SK-N-SH treated with all-trans-retinoic acid at 6 μM for 48 hours (cell line): ENCODE results near the gene MSMB.

Experiments
- ATAC-seq: fragments of 200-7000 bp; cut with Tn5 transposase; 3 replicates; pipeline ENCODE4 v1.9.1; 2020; ENCODE audit warnings: mild to moderate bottlenecking, moderate library complexity
- ARNTL ChIP-seq: fragments of 450-650 bp; formaldehyde crosslinking; IDR thresholded peaks from 2 replicates; pipeline ENCODE4 v1.5.0; 2020; ENCODE audit warnings: low read depth, mild to moderate bottlenecking, moderate library complexity, borderline replicate concordance
- BACH2 ChIP-seq: fragments of 250-450 bp; sonication (Bioruptor Pico); IDR thresholded peaks from 2 replicates; pipeline ENCODE4 v1.9.0; 2021; ENCODE audit warnings: mild to moderate bottlenecking, borderline replicate concordance
- CSDC2 ChIP-seq: fragments of 250-450 bp; sonication (Bioruptor Pico); IDR thresholded peaks from 2 replicates; pipeline ENCODE4 v1.5.0; 2020; ENCODE audit warnings: mild to moderate bottlenecking, moderate library complexity
- ESRRG ChIP-seq: fragments of 250-450 bp; sonication (Bioruptor Pico); IDR thresholded peaks from 2 replicates; pipeline ENCODE4 v1.6.1; 2021; ENCODE audit warnings: mild to moderate bottlenecking
- GLIS3 ChIP-seq: fragments of 250-450 bp; sonication (Bioruptor Pico); IDR thresholded peaks from 2 replicates; pipeline ENCODE4 v1.5.0; 2020; ENCODE audit warnings: mild to moderate bottlenecking, moderate library complexity
- ISL1 ChIP-seq: fragments of 250-450 bp; sonication (Bioruptor Pico); IDR thresholded peaks from 2 replicates; pipeline ENCODE4 v2.1.2; 2022; ENCODE audit warnings: mild to moderate bottlenecking, moderate library complexity
- OSR1 ChIP-seq: fragments of 250-450 bp; sonication (Bioruptor Pico); IDR thresholded peaks from 2 replicates; pipeline ENCODE4 v1.8.0; 2022; ENCODE audit warnings: moderate library complexity, mild to moderate bottlenecking, inconsistent platforms
- PPARA ChIP-seq: fragments of 250-450 bp; sonication (Bioruptor Pico); IDR thresholded peaks from 2 replicates; pipeline ENCODE4 v1.5.0; 2020; ENCODE audit warnings: mild to moderate bottlenecking, borderline replicate concordance
- RARB ChIP-seq: fragments of 250-450 bp; sonication (Bioruptor Pico); IDR thresholded peaks from 2 replicates; pipeline ENCODE4 v1.8.0; 2021; ENCODE audit warnings: mild to moderate bottlenecking, moderate library complexity
- SNAI2 ChIP-seq: fragments of 250-450 bp; sonication (Bioruptor Pico); IDR thresholded peaks from 2 replicates; pipeline ENCODE4 v1.5.0; 2020; ENCODE audit warnings: mild to moderate bottlenecking, moderate library complexity
- TCF4 ChIP-seq: fragments of 250-450 bp; sonication (Bioruptor Pico); IDR thresholded peaks from 2 replicates; pipeline ENCODE4 v1.8.0; 2021; ENCODE audit warnings: mild to moderate bottlenecking, moderate library complexity, borderline replicate concordance
- TOX ChIP-seq: fragments of 250-450 bp; sonication (Bioruptor Pico); IDR thresholded peaks from 2 replicates; pipeline ENCODE4 v1.8.0; 2021; ENCODE audit warnings: mild to moderate bottlenecking, moderate library complexity, borderline replicate concordance
- ZC3H10 ChIP-seq: fragments of 250-450 bp; sonication (Bioruptor Pico); IDR thresholded peaks from 2 replicates; pipeline ENCODE4 v1.5.1; 2021; ENCODE audit warnings: mild to moderate bottlenecking, moderate library complexity
- ZFP3 ChIP-seq: fragments of 250-450 bp; sonication (Bioruptor Pico); IDR thresholded peaks from 2 replicates; pipeline ENCODE4 v1.5.0; 2020; ENCODE audit warnings: mild to moderate bottlenecking, moderate library complexity
- ZFP30 ChIP-seq: fragments of 450-650 bp; formaldehyde crosslinking; IDR thresholded peaks from 2 replicates; pipeline ENCODE4 v1.5.0; 2022; ENCODE audit warnings: mild to moderate bottlenecking, moderate library complexity
- ZNF565 ChIP-seq: fragments of 450-650 bp; formaldehyde crosslinking; conservative IDR thresholded peaks from 2 replicates; pipeline ENCODE4 v1.5.0; 2020; ENCODE audit warnings: low read depth, mild to moderate bottlenecking, moderate library complexity
- ZNF70 ChIP-seq: fragments of 450-650 bp; formaldehyde crosslinking; IDR thresholded peaks from 2 replicates; pipeline ENCODE4 v1.5.0; 2020; ENCODE audit warnings: mild to moderate bottlenecking, moderate library complexity
- ZNF8 ChIP-seq: fragments of 450-650 bp; formaldehyde crosslinking; IDR thresholded peaks from 2 replicates; pipeline ENCODE4 v1.5.0; 2020; ENCODE audit warnings: mild to moderate bottlenecking, moderate library complexity
- TF ChIP-seq, protein P1 (sequence below): fragments of 250-450 bp; sonication (Bioruptor Pico); IDR thresholded peaks from 2 replicates; pipeline ENCODE4 v1.8.0; 2021; ENCODE audit warnings: low read depth, mild to moderate bottlenecking, moderate library complexity, borderline replicate concordance
- TF ChIP-seq, protein P2 (sequence below): fragments of 250-450 bp; sonication (Bioruptor Pico); IDR thresholded peaks from 2 replicates; pipeline ENCODE4 v1.5.0; 2020; ENCODE audit warnings: mild to moderate bottlenecking, moderate library complexity
- TF ChIP-seq, protein P3 (sequence below): fragments of 250-450 bp; sonication (Bioruptor Pico); IDR thresholded peaks from 2 replicates; pipeline ENCODE4 v1.8.0; 2020; ENCODE audit warnings: mild to moderate bottlenecking, moderate library complexity, borderline replicate concordance
- TF ChIP-seq, protein P4 (sequence below): fragments of 250-450 bp; sonication (Bioruptor Pico); IDR thresholded peaks from 2 replicates; pipeline ENCODE4 v1.5.1; 2021; ENCODE audit warnings: mild to moderate bottlenecking, moderate library complexity

Gene MSMB

DNA sequence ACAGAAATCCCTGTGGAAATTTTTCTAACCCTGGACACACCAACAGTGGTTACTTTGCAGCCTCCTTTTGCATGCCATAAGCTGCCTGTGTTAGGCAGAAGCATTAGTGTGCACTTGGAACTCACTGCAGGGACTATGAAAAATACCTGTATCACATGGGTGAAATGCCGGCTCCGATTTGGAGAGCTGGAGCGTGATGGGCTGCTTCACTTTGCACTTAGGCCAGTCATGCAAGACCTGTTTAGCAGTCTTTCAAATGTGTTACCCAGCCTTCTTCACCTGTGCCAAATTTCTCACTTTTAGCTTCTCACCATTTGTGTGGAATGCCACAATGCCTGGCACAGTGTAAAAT is 26.9 kb downstream of the MSMB start:
- TF ChIP-seq RARB (CRISPR knock-in tag) (no peak), ZNF565 (no peak), ISL1 (CRISPR knock-in tag) (no peak)
- TF ChIP-seq, all 23 proteins: peak for 0
- no peak for ATAC-seq

DNA sequence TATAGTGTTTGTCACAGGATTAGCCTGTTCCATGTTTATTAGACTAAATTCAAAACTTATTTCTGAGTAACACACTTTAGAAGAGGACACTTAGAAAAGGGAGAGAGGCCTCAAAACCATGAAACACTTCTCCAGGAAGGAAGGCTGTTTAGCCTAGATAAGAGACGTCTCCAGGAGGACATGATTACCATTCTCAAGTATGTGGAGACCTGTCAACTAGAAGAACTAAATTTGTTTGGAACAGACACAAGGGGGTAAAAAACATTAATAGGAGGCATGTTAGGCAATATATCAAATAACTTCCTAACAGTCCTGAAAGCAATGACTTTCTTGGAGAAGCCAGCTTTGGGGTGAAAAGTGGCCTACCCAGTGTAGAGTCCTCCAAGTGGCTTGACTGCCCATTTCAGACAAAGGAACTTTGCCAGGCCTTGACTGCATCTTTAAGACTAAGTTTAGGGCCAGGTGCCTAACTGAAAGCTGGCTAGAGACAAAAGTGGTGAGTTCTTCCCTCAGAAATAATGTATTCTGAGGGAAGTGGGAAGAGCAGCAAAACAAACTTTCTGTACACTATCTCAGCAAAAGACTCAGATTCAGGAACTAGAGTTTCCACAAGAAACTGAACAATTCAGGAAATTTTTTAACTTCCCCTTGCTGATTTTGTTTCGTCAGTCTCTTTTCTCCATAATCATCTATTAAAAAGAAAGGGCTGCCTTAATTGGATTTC is 27.5 kb downstream of the MSMB start:
- TF ChIP-seq, protein P1, sequence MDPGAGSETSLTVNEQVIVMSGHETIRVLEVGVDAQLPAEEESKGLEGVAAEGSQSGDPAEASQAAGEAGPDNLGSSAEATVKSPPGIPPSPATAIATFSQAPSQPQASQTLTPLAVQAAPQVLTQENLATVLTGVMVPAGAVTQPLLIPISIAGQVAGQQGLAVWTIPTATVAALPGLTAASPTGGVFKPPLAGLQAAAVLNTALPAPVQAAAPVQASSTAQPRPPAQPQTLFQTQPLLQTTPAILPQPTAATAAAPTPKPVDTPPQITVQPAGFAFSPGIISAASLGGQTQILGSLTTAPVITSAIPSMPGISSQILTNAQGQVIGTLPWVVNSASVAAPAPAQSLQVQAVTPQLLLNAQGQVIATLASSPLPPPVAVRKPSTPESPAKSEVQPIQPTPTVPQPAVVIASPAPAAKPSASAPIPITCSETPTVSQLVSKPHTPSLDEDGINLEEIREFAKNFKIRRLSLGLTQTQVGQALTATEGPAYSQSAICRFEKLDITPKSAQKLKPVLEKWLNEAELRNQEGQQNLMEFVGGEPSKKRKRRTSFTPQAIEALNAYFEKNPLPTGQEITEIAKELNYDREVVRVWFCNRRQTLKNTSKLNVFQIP, result no peak
- TF ChIP-seq ISL1 (CRISPR knock-in tag) (no peak), GLIS3 (no peak), SNAI2 (no peak), PPARA (CRISPR knock-in tag) (no peak), ARNTL (CRISPR knock-in tag) (no peak), ZNF8 (CRISPR knock-in tag) (no peak), BACH2 (CRISPR knock-in tag) (no peak), ZC3H10 (CRISPR knock-in tag) (no peak), TOX (CRISPR knock-in tag) (no peak), ZNF565 (no peak), ZFP30 (CRISPR knock-in tag) (no peak)
- TF ChIP-seq, protein P2, sequence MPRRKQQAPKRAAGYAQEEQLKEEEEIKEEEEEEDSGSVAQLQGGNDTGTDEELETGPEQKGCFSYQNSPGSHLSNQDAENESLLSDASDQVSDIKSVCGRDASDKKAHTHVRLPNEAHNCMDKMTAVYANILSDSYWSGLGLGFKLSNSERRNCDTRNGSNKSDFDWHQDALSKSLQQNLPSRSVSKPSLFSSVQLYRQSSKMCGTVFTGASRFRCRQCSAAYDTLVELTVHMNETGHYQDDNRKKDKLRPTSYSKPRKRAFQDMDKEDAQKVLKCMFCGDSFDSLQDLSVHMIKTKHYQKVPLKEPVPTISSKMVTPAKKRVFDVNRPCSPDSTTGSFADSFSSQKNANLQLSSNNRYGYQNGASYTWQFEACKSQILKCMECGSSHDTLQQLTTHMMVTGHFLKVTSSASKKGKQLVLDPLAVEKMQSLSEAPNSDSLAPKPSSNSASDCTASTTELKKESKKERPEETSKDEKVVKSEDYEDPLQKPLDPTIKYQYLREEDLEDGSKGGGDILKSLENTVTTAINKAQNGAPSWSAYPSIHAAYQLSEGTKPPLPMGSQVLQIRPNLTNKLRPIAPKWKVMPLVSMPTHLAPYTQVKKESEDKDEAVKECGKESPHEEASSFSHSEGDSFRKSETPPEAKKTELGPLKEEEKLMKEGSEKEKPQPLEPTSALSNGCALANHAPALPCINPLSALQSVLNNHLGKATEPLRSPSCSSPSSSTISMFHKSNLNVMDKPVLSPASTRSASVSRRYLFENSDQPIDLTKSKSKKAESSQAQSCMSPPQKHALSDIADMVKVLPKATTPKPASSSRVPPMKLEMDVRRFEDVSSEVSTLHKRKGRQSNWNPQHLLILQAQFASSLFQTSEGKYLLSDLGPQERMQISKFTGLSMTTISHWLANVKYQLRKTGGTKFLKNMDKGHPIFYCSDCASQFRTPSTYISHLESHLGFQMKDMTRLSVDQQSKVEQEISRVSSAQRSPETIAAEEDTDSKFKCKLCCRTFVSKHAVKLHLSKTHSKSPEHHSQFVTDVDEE (CRISPR knock-in tag), result no peak
- TF ChIP-seq, protein P3, sequence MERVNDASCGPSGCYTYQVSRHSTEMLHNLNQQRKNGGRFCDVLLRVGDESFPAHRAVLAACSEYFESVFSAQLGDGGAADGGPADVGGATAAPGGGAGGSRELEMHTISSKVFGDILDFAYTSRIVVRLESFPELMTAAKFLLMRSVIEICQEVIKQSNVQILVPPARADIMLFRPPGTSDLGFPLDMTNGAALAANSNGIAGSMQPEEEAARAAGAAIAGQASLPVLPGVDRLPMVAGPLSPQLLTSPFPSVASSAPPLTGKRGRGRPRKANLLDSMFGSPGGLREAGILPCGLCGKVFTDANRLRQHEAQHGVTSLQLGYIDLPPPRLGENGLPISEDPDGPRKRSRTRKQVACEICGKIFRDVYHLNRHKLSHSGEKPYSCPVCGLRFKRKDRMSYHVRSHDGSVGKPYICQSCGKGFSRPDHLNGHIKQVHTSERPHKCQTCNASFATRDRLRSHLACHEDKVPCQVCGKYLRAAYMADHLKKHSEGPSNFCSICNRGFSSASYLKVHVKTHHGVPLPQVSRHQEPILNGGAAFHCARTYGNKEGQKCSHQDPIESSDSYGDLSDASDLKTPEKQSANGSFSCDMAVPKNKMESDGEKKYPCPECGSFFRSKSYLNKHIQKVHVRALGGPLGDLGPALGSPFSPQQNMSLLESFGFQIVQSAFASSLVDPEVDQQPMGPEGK, result no peak
- ATAC-seq, result no peak

DNA sequence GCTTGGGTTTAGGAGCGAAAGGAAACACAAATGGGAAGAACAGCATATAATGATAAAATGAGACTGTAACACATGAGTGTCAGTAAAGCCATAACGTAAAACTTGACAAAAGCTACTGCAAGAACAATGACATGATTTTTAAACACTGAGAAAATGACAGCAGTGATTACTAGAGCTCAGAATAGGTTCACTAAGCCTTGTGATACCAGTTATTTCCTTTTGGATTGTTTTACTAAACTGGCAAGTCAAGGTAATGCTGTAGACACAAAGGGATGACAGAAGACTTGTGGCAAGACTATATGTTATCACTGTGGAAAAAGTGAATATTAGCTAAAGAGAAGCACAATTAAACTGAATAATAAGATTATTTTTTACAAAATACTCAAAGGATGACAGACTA is 28.3 kb downstream of the MSMB start:
- TF ChIP-seq SNAI2 (no peak), CSDC2 (no peak), ZFP3 (CRISPR knock-in tag) (no peak), ZNF565 (no peak), ZC3H10 (CRISPR knock-in tag) (no peak), ESRRG (no peak), ZNF70 (CRISPR knock-in tag) (no peak), OSR1 (CRISPR knock-in tag) (no peak), TOX (CRISPR knock-in tag) (no peak), GLIS3 (no peak), BACH2 (CRISPR knock-in tag) (no peak), TCF4 (no peak), ISL1 (CRISPR knock-in tag) (no peak)
- TF ChIP-seq, protein P4, sequence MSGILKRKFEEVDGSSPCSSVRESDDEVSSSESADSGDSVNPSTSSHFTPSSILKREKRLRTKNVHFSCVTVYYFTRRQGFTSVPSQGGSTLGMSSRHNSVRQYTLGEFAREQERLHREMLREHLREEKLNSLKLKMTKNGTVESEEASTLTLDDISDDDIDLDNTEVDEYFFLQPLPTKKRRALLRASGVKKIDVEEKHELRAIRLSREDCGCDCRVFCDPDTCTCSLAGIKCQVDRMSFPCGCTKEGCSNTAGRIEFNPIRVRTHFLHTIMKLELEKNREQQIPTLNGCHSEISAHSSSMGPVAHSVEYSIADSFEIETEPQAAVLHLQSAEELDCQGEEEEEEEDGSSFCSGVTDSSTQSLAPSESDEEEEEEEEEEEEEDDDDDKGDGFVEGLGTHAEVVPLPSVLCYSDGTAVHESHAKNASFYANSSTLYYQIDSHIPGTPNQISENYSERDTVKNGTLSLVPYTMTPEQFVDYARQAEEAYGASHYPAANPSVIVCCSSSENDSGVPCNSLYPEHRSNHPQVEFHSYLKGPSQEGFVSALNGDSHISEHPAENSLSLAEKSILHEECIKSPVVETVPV (CRISPR knock-in tag), result no peak
- TF ChIP-seq, protein P3, result no peak
- no peak for ATAC-seq
